ENCODE results near the gene GRN.

Gene GRN

GRCh38 chr17:44312396-44313104 is 32.6 kb upstream of the GRN start:
- Histone ChIP-seq H3K27me3 (ENCODE audit: control insufficient read depth in 1 of 2, insufficient read depth in 2 of 2, low read length in 2 of 2) (peaks cover 32 to 35% of the 10 kb centered on the region in 2 donors), H3K27ac (ENCODE audit: low read length) (no peak overlapping the region), H3K4me1 (ENCODE audit: control insufficient read depth, insufficient read depth, low read length) (peaks cover 18% of the 10 kb centered on the region), H3K36me3 (ENCODE audit: control insufficient read depth in 2 of 2, insufficient read depth in 2 of 2, low read length in 2 of 2) (no peaks in the 10 kb centered on the region), H3K9me3 (ENCODE audit: control insufficient read depth in 2 of 2, low read length in 2 of 2) (peaks cover 0 to 3% of the 10 kb centered on the region in 2 donors), H3K4me3 (ENCODE audit: low read length in 2 of 2) (no peak overlapping the region), H3K9ac (ENCODE audit: low read length in 2 of 2) (no peak overlapping the region)

GRCh38 chr17:44314031-44314430 is 31.1 kb upstream of the GRN start:
- Histone ChIP-seq H3K27ac (ENCODE audit: low read length) (no peak overlapping the region), H3K4me1 (ENCODE audit: control insufficient read depth, insufficient read depth, low read length) (peaks cover 7% of the 10 kb centered on the region), H3K27me3 (ENCODE audit: control insufficient read depth in 1 of 2, insufficient read depth in 2 of 2, low read length in 2 of 2) (peaks cover 35 to 38% of the 10 kb centered on the region in 2 donors), H3K36me3 (ENCODE audit: control insufficient read depth in 2 of 2, insufficient read depth in 2 of 2, low read length in 2 of 2) (no peaks in the 10 kb centered on the region), H3K9me3 (ENCODE audit: control insufficient read depth in 2 of 2, low read length in 2 of 2) (peaks cover 0 to 3% of the 10 kb centered on the region in 2 donors), H3K4me3 (ENCODE audit: low read length in 2 of 2) (no peak overlapping the region), H3K9ac (ENCODE audit: low read length in 2 of 2) (no peak overlapping the region)

GRCh38 chr17:44314524-44314868 is 30.6 kb upstream of the GRN start:
- no peak overlapping the region for H3K9ac ChIP-seq (ENCODE audit: low read length in 2 of 2)
- H3K4me3 ChIP-seq (ENCODE audit: low read length in 2 of 2): peak overlapping the region in 1 of 2 donors; percentile 57
- H3K9me3 ChIP-seq (ENCODE audit: control insufficient read depth in 2 of 2, low read length in 2 of 2): peaks cover 0 to 3% of the 10 kb centered on the region in 2 donors
- H3K36me3 ChIP-seq (ENCODE audit: control insufficient read depth in 2 of 2, insufficient read depth in 2 of 2, low read length in 2 of 2): peaks cover 1 to 2% of the 10 kb centered on the region in 2 donors
- peaks cover 35 to 38% of the 10 kb centered on the region in 2 donors for H3K27me3 ChIP-seq (ENCODE audit: control insufficient read depth in 1 of 2, insufficient read depth in 2 of 2, low read length in 2 of 2)
- H3K27ac ChIP-seq (ENCODE audit: low read length): no peak overlapping the region
- H3K4me1 ChIP-seq (ENCODE audit: control insufficient read depth, insufficient read depth, low read length): peaks cover 6% of the 10 kb centered on the region

- H3K9ac ChIP-seq (ENCODE audit: low read length in 2 of 2): no peak overlapping the region
- peaks cover 6% of the 10 kb centered on the region for H3K4me1 ChIP-seq (ENCODE audit: control insufficient read depth, insufficient read depth, low read length)
- H3K27ac ChIP-seq (ENCODE audit: low read length): no peak overlapping the region
- H3K4me3 ChIP-seq (ENCODE audit: low read length in 2 of 2): peak overlapping the region; percentile 22 to 57
- peaks cover 35 to 38% of the 10 kb centered on the region in 2 donors for H3K27me3 ChIP-seq (ENCODE audit: control insufficient read depth in 1 of 2, insufficient read depth in 2 of 2, low read length in 2 of 2)
- peaks cover 0 to 3% of the 10 kb centered on the region in 2 donors for H3K9me3 ChIP-seq (ENCODE audit: control insufficient read depth in 2 of 2, low read length in 2 of 2)
- H3K36me3 ChIP-seq (ENCODE audit: control insufficient read depth in 2 of 2, insufficient read depth in 2 of 2, low read length in 2 of 2): peaks cover 2 to 6% of the 10 kb centered on the region in 2 donors
Observed at GRCh38 chr17:44314869-44315661, 30.0 kb upstream of the GRN start.

GRCh38 chr17:44315760-44316731 is 29.1 kb upstream of the GRN start:
- Histone ChIP-seq H3K27me3 (ENCODE audit: control insufficient read depth in 1 of 2, insufficient read depth in 2 of 2, low read length in 2 of 2) (peaks cover 35 to 38% of the 10 kb centered on the region in 2 donors), H3K27ac (ENCODE audit: low read length) (no peak overlapping the region), H3K4me1 (ENCODE audit: control insufficient read depth, insufficient read depth, low read length) (peaks cover 6% of the 10 kb centered on the region), H3K9me3 (ENCODE audit: control insufficient read depth in 2 of 2, low read length in 2 of 2) (peaks cover 0 to 3% of the 10 kb centered on the region in 2 donors), H3K4me3 (ENCODE audit: low read length in 2 of 2) (no peak overlapping the region), H3K36me3 (ENCODE audit: control insufficient read depth in 2 of 2, insufficient read depth in 2 of 2, low read length in 2 of 2) (peaks cover 8 to 12% of the 10 kb centered on the region in 2 donors), H3K9ac (ENCODE audit: low read length in 2 of 2) (no peak overlapping the region)

GRCh38 chr17:44317545-44317944 is 27.6 kb upstream of the GRN start:
- peaks cover 6% of the 10 kb centered on the region for H3K4me1 ChIP-seq (ENCODE audit: control insufficient read depth, insufficient read depth, low read length)
- H3K27ac ChIP-seq (ENCODE audit: low read length): no peak overlapping the region
- peaks cover 35 to 38% of the 10 kb centered on the region in 2 donors for H3K27me3 ChIP-seq (ENCODE audit: control insufficient read depth in 1 of 2, insufficient read depth in 2 of 2, low read length in 2 of 2)
- peaks cover 19 to 20% of the 10 kb centered on the region in 2 donors for H3K36me3 ChIP-seq (ENCODE audit: control insufficient read depth in 2 of 2, insufficient read depth in 2 of 2, low read length in 2 of 2)
- no peak overlapping the region for H3K4me3 ChIP-seq (ENCODE audit: low read length in 2 of 2)
- peaks cover 0 to 3% of the 10 kb centered on the region in 2 donors for H3K9me3 ChIP-seq (ENCODE audit: control insufficient read depth in 2 of 2, low read length in 2 of 2)
- H3K9ac ChIP-seq (ENCODE audit: low read length in 2 of 2): no peak overlapping the region

- H3K4me3 ChIP-seq (ENCODE audit: low read length in 2 of 2): no peak overlapping the region
- no peak overlapping the region for H3K27ac ChIP-seq (ENCODE audit: low read length)
- H3K27me3 ChIP-seq (ENCODE audit: control insufficient read depth in 1 of 2, insufficient read depth in 2 of 2, low read length in 2 of 2): peaks cover 29 to 38% of the 10 kb centered on the region in 2 donors
- peaks cover 6% of the 10 kb centered on the region for H3K4me1 ChIP-seq (ENCODE audit: control insufficient read depth, insufficient read depth, low read length)
- H3K36me3 ChIP-seq (ENCODE audit: control insufficient read depth in 2 of 2, insufficient read depth in 2 of 2, low read length in 2 of 2): peaks cover 19 to 20% of the 10 kb centered on the region in 2 donors
- no peak overlapping the region for H3K9ac ChIP-seq (ENCODE audit: low read length in 2 of 2)
- H3K9me3 ChIP-seq (ENCODE audit: control insufficient read depth in 2 of 2, low read length in 2 of 2): peaks cover 0 to 3% of the 10 kb centered on the region in 2 donors
Observed at GRCh38 chr17:44318077-44318892, 26.8 kb upstream of the GRN start.

- Histone ChIP-seq H3K27me3 (ENCODE audit: control insufficient read depth in 1 of 2, insufficient read depth in 2 of 2, low read length in 2 of 2) (peaks cover 20 to 24% of the 10 kb centered on the region in 2 donors), H3K4me3 (ENCODE audit: low read length in 2 of 2) (no peak overlapping the region), H3K9ac (ENCODE audit: low read length in 2 of 2) (no peak overlapping the region), H3K4me1 (ENCODE audit: control insufficient read depth, insufficient read depth, low read length) (peaks cover 12% of the 10 kb centered on the region), H3K36me3 (ENCODE audit: control insufficient read depth in 2 of 2, insufficient read depth in 2 of 2, low read length in 2 of 2) (peaks cover 19 to 20% of the 10 kb centered on the region in 2 donors), H3K27ac (ENCODE audit: low read length) (no peak overlapping the region), H3K9me3 (ENCODE audit: control insufficient read depth in 2 of 2, low read length in 2 of 2) (peaks cover 0 to 3% of the 10 kb centered on the region in 2 donors)
Observed at GRCh38 chr17:44320066-44320465, 25.0 kb upstream of the GRN start.

- peaks cover 19 to 20% of the 10 kb centered on the region in 2 donors for H3K36me3 ChIP-seq (ENCODE audit: control insufficient read depth in 2 of 2, insufficient read depth in 2 of 2, low read length in 2 of 2)
- H3K4me1 ChIP-seq (ENCODE audit: control insufficient read depth, insufficient read depth, low read length): peaks cover 20% of the 10 kb centered on the region
- H3K27me3 ChIP-seq (ENCODE audit: control insufficient read depth in 1 of 2, insufficient read depth in 2 of 2, low read length in 2 of 2): peaks cover 10 to 12% of the 10 kb centered on the region in 2 donors
- peaks cover 0 to 3% of the 10 kb centered on the region in 2 donors for H3K9me3 ChIP-seq (ENCODE audit: control insufficient read depth in 2 of 2, low read length in 2 of 2)
- no peak overlapping the region for H3K9ac ChIP-seq (ENCODE audit: low read length in 2 of 2)
- no peak overlapping the region for H3K4me3 ChIP-seq (ENCODE audit: low read length in 2 of 2)
- no peak overlapping the region for H3K27ac ChIP-seq (ENCODE audit: low read length)
Observed at GRCh38 chr17:44321246-44322120, 23.6 kb upstream of the GRN start.

All from stomach smooth muscle (tissue), 2 donors.